Measurements from ENCODE around the gene FXYD6.

- no peak for TF ChIP-seq CHD2 (IDR thresholded peaks at IDR 0.05; ENCODE audit: low read length, partially characterized antibody)
- no peak for TF ChIP-seq CTCF (IDR thresholded peaks at IDR 0.05)
- TF ChIP-seq, protein P1, sequence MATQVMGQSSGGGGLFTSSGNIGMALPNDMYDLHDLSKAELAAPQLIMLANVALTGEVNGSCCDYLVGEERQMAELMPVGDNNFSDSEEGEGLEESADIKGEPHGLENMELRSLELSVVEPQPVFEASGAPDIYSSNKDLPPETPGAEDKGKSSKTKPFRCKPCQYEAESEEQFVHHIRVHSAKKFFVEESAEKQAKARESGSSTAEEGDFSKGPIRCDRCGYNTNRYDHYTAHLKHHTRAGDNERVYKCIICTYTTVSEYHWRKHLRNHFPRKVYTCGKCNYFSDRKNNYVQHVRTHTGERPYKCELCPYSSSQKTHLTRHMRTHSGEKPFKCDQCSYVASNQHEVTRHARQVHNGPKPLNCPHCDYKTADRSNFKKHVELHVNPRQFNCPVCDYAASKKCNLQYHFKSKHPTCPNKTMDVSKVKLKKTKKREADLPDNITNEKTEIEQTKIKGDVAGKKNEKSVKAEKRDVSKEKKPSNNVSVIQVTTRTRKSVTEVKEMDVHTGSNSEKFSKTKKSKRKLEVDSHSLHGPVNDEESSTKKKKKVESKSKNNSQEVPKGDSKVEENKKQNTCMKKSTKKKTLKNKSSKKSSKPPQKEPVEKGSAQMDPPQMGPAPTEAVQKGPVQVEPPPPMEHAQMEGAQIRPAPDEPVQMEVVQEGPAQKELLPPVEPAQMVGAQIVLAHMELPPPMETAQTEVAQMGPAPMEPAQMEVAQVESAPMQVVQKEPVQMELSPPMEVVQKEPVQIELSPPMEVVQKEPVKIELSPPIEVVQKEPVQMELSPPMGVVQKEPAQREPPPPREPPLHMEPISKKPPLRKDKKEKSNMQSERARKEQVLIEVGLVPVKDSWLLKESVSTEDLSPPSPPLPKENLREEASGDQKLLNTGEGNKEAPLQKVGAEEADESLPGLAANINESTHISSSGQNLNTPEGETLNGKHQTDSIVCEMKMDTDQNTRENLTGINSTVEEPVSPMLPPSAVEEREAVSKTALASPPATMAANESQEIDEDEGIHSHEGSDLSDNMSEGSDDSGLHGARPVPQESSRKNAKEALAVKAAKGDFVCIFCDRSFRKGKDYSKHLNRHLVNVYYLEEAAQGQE (IDR thresholded peaks at IDR 0.05) = no peak
These were observed 1.5 kb downstream of the FXYD6 start for GRCh38 chr11:117874910-117875381.
